Fibroblast of lung (primary cell): ENCODE data around the gene BFSP2. TPM values are rescaled to one million over a fixed set of nuclear protein-coding genes. Genes with fewer than 3 reads are reported as not detected.

Experiments
- DNase-seq, 2 donors: peaks; one replicate each; pipeline versions ENCODE4 v3.0.0 to v3.0.0-alpha.2; 2010; ENCODE audit warnings: low read depth in 2 of 2
- H2AFZ ChIP-seq: 2 replicates; pipeline ENCODE4 v1.5.1; 2012; ENCODE audit warnings: low read length, control low read depth, inconsistent platforms
- H3K27ac ChIP-seq: 2 replicates; pipeline ENCODE4 v1.5.1; 2011; ENCODE audit warnings: low read length, control low read depth; ENCODE audit not compliant: insufficient read depth
- H3K27me3 ChIP-seq: 2 replicates; pipeline ENCODE4 v1.5.1; 2011; ENCODE audit warnings: mild to moderate bottlenecking, low read length; ENCODE audit not compliant: control insufficient read depth, insufficient read depth
- H3K36me3 ChIP-seq: 2 replicates; pipeline ENCODE4 v1.5.1; 2011; ENCODE audit warnings: low read length; ENCODE audit not compliant: control insufficient read depth, insufficient read depth
- H3K4me1 ChIP-seq: 2 replicates; pipeline ENCODE4 v1.5.1; 2011; ENCODE audit warnings: low read length; ENCODE audit not compliant: control insufficient read depth, insufficient read depth; ENCODE audit errors: extremely low read depth
- H3K4me2 ChIP-seq: 2 replicates; pipeline ENCODE4 v1.5.1; 2011; ENCODE audit warnings: low read length, control low read depth; ENCODE audit not compliant: insufficient read depth; ENCODE audit errors: extremely low read depth
- H3K4me3 ChIP-seq, 4 experiments: fragments of 200-600 bp in 1 of 4; sonication (generic) in 1 of 4; replicated peaks in 1 of 4; 2 replicates each; pipeline ENCODE4 v1.5.1; 2011 to 2016; ENCODE audit warnings: low read length in 4 of 4, low read depth in 3 of 4, mild to moderate bottlenecking in 3 of 4, control low read depth in 2 of 4, inconsistent platforms in 1 of 4, mixed read lengths in 1 of 4; ENCODE audit not compliant: insufficient read depth in 1 of 4; ENCODE audit errors: control extremely low read depth in 1 of 4
- H3K79me2 ChIP-seq: 2 replicates; pipeline ENCODE4 v1.5.1; 2012; ENCODE audit warnings: mild to moderate bottlenecking, low read length, inconsistent platforms; ENCODE audit not compliant: control insufficient read depth, insufficient read depth
- H3K9ac ChIP-seq: 2 replicates; pipeline ENCODE4 v1.5.1; 2011; ENCODE audit warnings: mild to moderate bottlenecking, low read length, control low read depth; ENCODE audit not compliant: insufficient read depth
- H3K9me3 ChIP-seq: 2 replicates; pipeline ENCODE4 v1.5.1; 2012; ENCODE audit warnings: low read depth, low read length; ENCODE audit not compliant: control insufficient read depth, insufficient read depth
- H4K20me1 ChIP-seq: 2 replicates; pipeline ENCODE4 v1.5.1; 2011; ENCODE audit warnings: low read length; ENCODE audit not compliant: control insufficient read depth, insufficient read depth; ENCODE audit errors: extremely low read depth
- CTCF ChIP-seq, 2 donors: IDR thresholded peaks in 1 of 2; conservative IDR thresholded peaks in 1 of 2; 1 replicate in 1 of 2; 2 replicates in 1 of 2; pipeline ENCODE4 v1.5.1; 2011 to 2012; ENCODE audit warnings: low read length in 2 of 2, control low read depth in 1 of 2, inconsistent platforms in 1 of 2, low read depth in 1 of 2, mild to moderate bottlenecking in 1 of 2
- EZH2 ChIP-seq: IDR thresholded peaks from 2 replicates; pipeline ENCODE4 v1.5.1; 2012; ENCODE audit warnings: low read length, control low read depth, mild to moderate bottlenecking; ENCODE audit errors: missing control alignments
- polyA plus RNA-seq, 2 donors: library from polyadenylated mRNA; depleted of rRNA in 1 of 2; stranded (reverse) in 1 of 2; unstranded in 1 of 2; fragments of >200 nt; gene quantifications; 2 replicates each; pipeline ENCODE4 v1.2.1, GENCODE V29; 2011 to 2012; ENCODE audit warnings: missing spikeins in 1 of 2
- total RNA-seq: library from RNA; depleted of rRNA; stranded (reverse); fragments of >200 nt; gene quantifications from 2 replicates; pipeline ENCODE4 v1.2.1, GENCODE V29; 2014

Gene BFSP2
- total and polyA plus RNA-seq, 2 donors (not counting 1 experiment from before 2014, with no cell fraction given): not detected

DNA sequence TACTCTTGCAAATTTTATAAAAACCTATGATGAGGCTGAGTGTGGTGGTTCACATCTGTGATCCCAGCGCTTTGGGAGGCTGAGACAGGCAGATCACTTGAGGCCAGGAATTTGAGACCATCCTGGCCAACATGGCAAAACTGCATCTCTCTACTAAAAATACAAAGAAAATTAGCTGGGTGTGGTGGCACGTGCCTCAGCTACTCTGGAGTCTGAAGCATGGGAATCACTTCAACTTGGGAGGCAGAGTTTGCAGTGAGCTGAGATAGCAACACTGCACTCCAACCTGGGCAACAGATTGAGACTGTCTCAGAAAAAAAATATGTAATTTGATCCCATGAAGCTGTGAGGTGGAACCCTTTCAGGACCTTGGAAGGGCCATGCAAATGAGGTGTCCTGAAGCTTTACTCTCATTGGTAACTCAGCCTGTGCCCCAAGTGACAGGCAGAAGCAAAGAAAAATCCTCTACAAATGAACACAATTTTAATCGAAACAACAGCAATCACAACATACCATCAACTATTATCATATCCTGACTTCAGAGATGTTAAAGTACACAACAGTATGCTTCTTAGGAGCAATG, 89.0 kb downstream of the BFSP2 start:
- Histone ChIP-seq H3K27me3 (no peaks in the 10 kb centered on the region), H3K9ac (no peak overlapping the region), H3K4me2 (no peak overlapping the region), H3K9me3 (no peaks in the 10 kb centered on the region), H3K79me2 (no peaks in the 10 kb centered on the region), H4K20me1 (no peaks in the 10 kb centered on the region), H3K27ac (no peak overlapping the region), H2AFZ (no peak overlapping the region), H3K4me3 (no peak overlapping the region), H3K36me3 (no peaks in the 10 kb centered on the region), H3K4me1 (no peaks in the 10 kb centered on the region)
- peak; percentile 52 to 76 for DNase-seq
- TF ChIP-seq CTCF (conservative IDR thresholded peaks at IDR 0.05 in 1 of 2, IDR thresholded peaks at IDR 0.05 in 1 of 2; ENCODE audit: low read depth in 1 of 2, low read length in 2 of 2): no peak
- TF ChIP-seq EZH2: no peak

DNA sequence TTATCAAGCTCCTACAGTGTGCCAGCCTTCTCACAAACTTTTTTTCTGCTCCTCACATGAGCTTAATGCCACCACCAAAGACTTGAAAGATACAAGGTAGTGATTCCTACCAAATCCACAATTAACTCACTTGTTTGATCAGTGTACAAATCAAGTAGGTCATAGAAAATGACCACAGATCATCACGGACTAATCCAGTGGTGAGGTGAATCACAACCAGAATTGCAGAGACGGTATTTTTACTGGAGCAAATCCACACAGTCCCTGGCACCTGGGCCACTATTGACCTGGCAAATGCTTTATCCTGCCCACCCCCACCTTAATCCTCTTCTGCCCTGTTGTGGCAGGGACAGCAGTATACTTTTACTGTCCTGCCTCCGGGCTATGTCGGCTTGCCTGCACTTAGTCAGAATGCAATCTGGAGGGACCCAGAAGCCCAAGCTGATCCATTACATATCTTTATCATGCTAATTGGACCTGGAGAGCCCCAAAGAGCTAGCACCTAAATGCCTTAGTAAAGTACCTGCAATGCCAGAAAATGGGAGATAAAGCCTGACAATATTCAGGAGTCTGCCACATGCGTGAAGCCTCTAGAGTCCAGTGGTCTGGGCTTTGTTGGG, 89.7 kb downstream of the BFSP2 start:
- Histone ChIP-seq H3K9me3 (no peaks in the 10 kb centered on the region), H2AFZ (no peak overlapping the region), H3K27me3 (no peaks in the 10 kb centered on the region), H3K4me2 (no peak overlapping the region), H3K36me3 (no peaks in the 10 kb centered on the region), H3K4me1 (no peaks in the 10 kb centered on the region), H3K9ac (no peak overlapping the region), H3K27ac (no peak overlapping the region), H4K20me1 (no peaks in the 10 kb centered on the region), H3K79me2 (no peaks in the 10 kb centered on the region), H3K4me3 (no peak overlapping the region)
- DNase-seq: peak in 1 of 2 donors; percentile 46
- TF ChIP-seq CTCF (conservative IDR thresholded peaks at IDR 0.05 in 1 of 2, IDR thresholded peaks at IDR 0.05 in 1 of 2; ENCODE audit: low read depth in 1 of 2, low read length in 2 of 2) (no peak), EZH2 (no peak)

- Histone ChIP-seq H3K27ac (no peak overlapping the region), H3K36me3 (no peaks in the 10 kb centered on the region), H3K4me3 (no peak overlapping the region), H3K9me3 (no peaks in the 10 kb centered on the region), H2AFZ (no peak overlapping the region), H3K27me3 (no peaks in the 10 kb centered on the region), H4K20me1 (no peaks in the 10 kb centered on the region), H3K4me2 (no peak overlapping the region), H3K79me2 (no peaks in the 10 kb centered on the region), H3K4me1 (no peaks in the 10 kb centered on the region), H3K9ac (no peak overlapping the region)
- no peak for DNase-seq
- no peak for TF ChIP-seq CTCF (conservative IDR thresholded peaks at IDR 0.05 in 1 of 2, IDR thresholded peaks at IDR 0.05 in 1 of 2; ENCODE audit: low read depth in 1 of 2, low read length in 2 of 2)
- TF ChIP-seq EZH2: no peak
Observed at GRCh38 chr3:133490468-133491351, 90.9 kb downstream of the BFSP2 start.
